NCI-H510A (cell line): ENCODE measurements around the gene OTC.

Source experiments
- DNase-seq: peaks from one replicate; lab custom pipeline; 2025; lab: John Stamatoyannopoulos, UW

The OTC gene

GRCh38 chrX:38468563-38469157 is 116.3 kb downstream of the OTC start:
- DNase-seq, result no peak
